Inflammatory macrophage treated with lipopolysaccharide for 4 hours (primary cell): ENCODE results near the gene GPX3.

Experiments used
- DNase-seq: peaks from one replicate; pipeline ENCODE4 v3.0.0-alpha.2; 2020

GPX3 gene

GRCh38 chr5:151058301-151058700 is 37.9 kb downstream of the GPX3 start:
- DNase-seq, result no peak

GRCh38 chr5:151058891-151059489 is 38.6 kb downstream of the GPX3 start:
- peak; percentile 53 for DNase-seq

GRCh38 chr5:151060742-151061141 is 40.4 kb downstream of the GPX3 start:
- DNase-seq, result no peak

GRCh38 chr5:151062405-151063141 is 42.2 kb downstream of the GPX3 start:
- DNase-seq, result no peak

- peak; percentile 78 for DNase-seq
Observed at GRCh38 chr5:151063142-151063989, 43.0 kb downstream of the GPX3 start.

- no peak for DNase-seq
Observed at GRCh38 chr5:151064916-151065499, 44.6 kb downstream of the GPX3 start.

GRCh38 chr5:151065609-151066008 is 45.2 kb downstream of the GPX3 start:
- DNase-seq, result peak; percentile 49

GRCh38 chr5:151066920-151067319 is 46.5 kb downstream of the GPX3 start:
- DNase-seq, result no peak

GRCh38 chr5:151067632-151068432 is 47.4 kb downstream of the GPX3 start:
- peak; percentile 79 for DNase-seq

GRCh38 chr5:151068433-151069197 is 48.2 kb downstream of the GPX3 start:
- DNase-seq, result no peak

- no peak for DNase-seq
Observed at GRCh38 chr5:151070449-151070848, 50.1 kb downstream of the GPX3 start.

GRCh38 chr5:151071021-151071420 is 50.6 kb downstream of the GPX3 start:
- no peak for DNase-seq

GRCh38 chr5:151071848-151072629 is 51.6 kb downstream of the GPX3 start:
- no peak for DNase-seq

- DNase-seq, result no peak
Observed at GRCh38 chr5:151072630-151073025, 52.2 kb downstream of the GPX3 start.

- no peak for DNase-seq
Observed at GRCh38 chr5:151073280-151073679, 52.9 kb downstream of the GPX3 start.

GRCh38 chr5:151074557-151074956 is 54.2 kb downstream of the GPX3 start:
- DNase-seq, result no peak

- DNase-seq, result peak; percentile 53
Observed at GRCh38 chr5:151075698-151076331, 55.4 kb downstream of the GPX3 start.

GRCh38 chr5:151076616-151077015 is 56.2 kb downstream of the GPX3 start:
- DNase-seq, result no peak

- no peak for DNase-seq
Observed at GRCh38 chr5:151077419-151077818, 57.0 kb downstream of the GPX3 start.

GRCh38 chr5:151077967-151078366 is 57.6 kb downstream of the GPX3 start:
- no peak for DNase-seq
